PFSK-1 (cell line): ENCODE data around the gene SORBS1.

Experiments
- FOXP2 ChIP-seq: optimal IDR thresholded peaks from 2 replicates; pipeline ENCODE3; 2011; ENCODE audit warnings: borderline replicate concordance, control low read depth, inconsistent platforms; ENCODE audit not compliant: insufficient read depth; ENCODE audit errors: extremely low read length, extremely low read depth
- POLR2AphosphoS5 ChIP-seq: IDR thresholded peaks from 2 replicates; pipeline ENCODE4 v1.6.1; 2012; ENCODE audit warnings: low read depth, mild to moderate bottlenecking, control low read depth, low read length, moderate library complexity
- SIN3A ChIP-seq: IDR thresholded peaks from 2 replicates; pipeline ENCODE4 v1.6.1; 2012; ENCODE audit warnings: mild to moderate bottlenecking, low read length, moderate library complexity, borderline replicate concordance; ENCODE audit not compliant: insufficient read depth
- TAF1 ChIP-seq: IDR thresholded peaks from 2 replicates; pipeline ENCODE4 v1.6.1; 2012; ENCODE audit warnings: low read length, control low read depth, borderline replicate concordance; ENCODE audit not compliant: insufficient read depth
- TF ChIP-seq, protein P1 (sequence below), 2 experiments: IDR thresholded peaks; 2 replicates each; pipeline versions ENCODE4 v1.6.1 to v1.8.0; 2011 to 2012; ENCODE audit warnings: low read depth in 2 of 2, low read length in 2 of 2, control low read depth in 1 of 2, inconsistent platforms in 1 of 2, mild to moderate bottlenecking in 1 of 2, moderate library complexity in 1 of 2; ENCODE audit not compliant: insufficient read depth in 1 of 2

The SORBS1 gene

DNA sequence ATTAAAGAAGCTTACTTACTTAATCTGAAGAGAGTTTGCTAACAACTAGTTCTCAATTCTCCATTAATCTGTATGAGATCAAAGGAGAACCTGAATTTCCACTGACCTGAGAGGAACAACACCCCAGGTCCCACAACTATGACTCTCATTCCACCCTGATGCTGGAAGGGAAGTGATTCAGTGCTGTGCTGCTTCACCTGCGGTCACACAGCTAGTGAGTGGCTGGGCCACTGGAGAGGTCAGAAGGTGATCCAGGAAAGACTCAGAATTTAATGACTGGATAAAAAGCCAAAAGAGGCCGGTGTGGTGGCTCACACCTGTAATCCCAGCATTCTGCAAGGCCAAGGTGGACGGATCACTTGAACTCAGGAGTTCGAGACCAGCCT lies 23.6 kb downstream of the SORBS1 start:
- TF ChIP-seq SIN3A (no peak), POLR2AphosphoS5 (no peak), FOXP2 (no peak), TAF1 (no peak)
- TF ChIP-seq, protein P1, sequence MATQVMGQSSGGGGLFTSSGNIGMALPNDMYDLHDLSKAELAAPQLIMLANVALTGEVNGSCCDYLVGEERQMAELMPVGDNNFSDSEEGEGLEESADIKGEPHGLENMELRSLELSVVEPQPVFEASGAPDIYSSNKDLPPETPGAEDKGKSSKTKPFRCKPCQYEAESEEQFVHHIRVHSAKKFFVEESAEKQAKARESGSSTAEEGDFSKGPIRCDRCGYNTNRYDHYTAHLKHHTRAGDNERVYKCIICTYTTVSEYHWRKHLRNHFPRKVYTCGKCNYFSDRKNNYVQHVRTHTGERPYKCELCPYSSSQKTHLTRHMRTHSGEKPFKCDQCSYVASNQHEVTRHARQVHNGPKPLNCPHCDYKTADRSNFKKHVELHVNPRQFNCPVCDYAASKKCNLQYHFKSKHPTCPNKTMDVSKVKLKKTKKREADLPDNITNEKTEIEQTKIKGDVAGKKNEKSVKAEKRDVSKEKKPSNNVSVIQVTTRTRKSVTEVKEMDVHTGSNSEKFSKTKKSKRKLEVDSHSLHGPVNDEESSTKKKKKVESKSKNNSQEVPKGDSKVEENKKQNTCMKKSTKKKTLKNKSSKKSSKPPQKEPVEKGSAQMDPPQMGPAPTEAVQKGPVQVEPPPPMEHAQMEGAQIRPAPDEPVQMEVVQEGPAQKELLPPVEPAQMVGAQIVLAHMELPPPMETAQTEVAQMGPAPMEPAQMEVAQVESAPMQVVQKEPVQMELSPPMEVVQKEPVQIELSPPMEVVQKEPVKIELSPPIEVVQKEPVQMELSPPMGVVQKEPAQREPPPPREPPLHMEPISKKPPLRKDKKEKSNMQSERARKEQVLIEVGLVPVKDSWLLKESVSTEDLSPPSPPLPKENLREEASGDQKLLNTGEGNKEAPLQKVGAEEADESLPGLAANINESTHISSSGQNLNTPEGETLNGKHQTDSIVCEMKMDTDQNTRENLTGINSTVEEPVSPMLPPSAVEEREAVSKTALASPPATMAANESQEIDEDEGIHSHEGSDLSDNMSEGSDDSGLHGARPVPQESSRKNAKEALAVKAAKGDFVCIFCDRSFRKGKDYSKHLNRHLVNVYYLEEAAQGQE (IDR thresholded peaks at IDR 0.05; ENCODE audit: insufficient read depth in 1 of 2, low read depth in 2 of 2, low read length in 2 of 2) = no peak

DNA sequence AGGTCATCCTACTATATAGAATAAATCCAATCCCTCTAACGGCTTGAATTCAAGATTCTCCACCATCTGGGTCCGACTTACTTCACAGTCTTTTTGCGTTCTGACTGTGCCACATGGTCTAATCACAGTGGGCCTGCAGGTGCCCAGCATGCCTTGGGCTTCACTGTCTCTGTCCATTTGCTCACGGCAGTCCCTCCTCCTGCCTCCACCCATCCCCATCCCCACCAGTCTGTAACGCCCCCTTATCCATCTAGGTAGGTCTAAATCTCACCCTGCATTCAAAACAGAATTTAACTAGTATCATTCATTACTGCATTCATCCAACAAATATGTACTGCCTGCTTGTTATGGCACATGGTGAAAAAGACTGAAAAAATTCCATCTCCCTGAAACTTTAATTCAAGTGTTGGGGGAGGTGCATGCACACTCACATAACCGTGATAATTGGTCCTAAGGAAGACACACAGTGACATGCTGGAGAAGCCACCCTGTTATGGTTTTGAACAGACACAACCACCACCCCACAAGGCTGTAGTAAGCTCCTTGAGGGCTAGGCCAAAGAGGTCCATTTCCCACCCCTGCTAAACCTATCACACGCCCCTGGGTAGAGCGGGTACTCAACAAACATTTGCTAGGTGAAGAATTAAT lies 24.2 kb downstream of the SORBS1 start:
- TF ChIP-seq, protein P1 (IDR thresholded peaks at IDR 0.05; ENCODE audit: insufficient read depth in 1 of 2, low read depth in 2 of 2, low read length in 2 of 2) = no peak
- no peak for TF ChIP-seq SIN3A

DNA sequence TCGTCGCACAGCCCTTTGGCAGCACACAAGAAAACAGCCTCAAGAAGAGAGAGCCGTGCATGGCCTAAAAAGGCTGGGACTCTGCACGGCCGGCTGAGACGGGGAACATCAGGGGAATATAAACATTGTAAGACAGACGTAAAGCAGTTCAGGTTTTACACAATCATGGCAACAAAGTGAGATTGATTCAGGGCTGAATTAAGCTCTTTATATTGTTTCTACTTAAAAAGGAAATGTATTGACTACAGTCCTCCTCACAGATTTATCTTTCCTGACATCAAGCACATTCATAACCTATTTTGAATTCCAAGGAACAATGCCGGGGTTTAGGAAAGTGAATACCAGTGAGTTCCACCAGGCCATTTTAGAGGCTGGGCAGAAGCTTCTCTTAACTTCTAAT lies 25.2 kb downstream of the SORBS1 start:
- TF ChIP-seq, protein P1 (IDR thresholded peaks at IDR 0.05; ENCODE audit: insufficient read depth in 1 of 2, low read depth in 2 of 2, low read length in 2 of 2) = no peak
- TF ChIP-seq POLR2AphosphoS5 = no peak
- TF ChIP-seq SIN3A = no peak
- no peak for TF ChIP-seq FOXP2
- no peak for TF ChIP-seq TAF1

DNA sequence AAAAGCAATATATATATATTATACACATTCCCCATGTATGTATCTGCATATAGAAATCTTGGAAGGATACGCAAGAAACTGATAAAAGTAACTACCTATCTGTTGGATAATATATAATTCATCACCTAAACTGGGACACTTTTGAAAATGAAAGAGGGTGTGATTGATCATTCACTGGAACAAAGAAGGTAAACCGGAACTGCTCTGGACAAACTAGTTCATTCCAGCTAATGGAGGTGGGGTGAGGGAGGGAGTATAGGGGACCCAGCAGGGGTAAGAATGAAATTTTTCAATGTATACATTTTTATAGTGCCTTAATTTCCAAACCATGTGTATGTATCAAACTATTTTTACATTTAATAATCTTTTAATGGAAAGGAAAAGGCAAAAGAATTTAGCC lies 25.6 kb downstream of the SORBS1 start:
- TF ChIP-seq POLR2AphosphoS5 (no peak), SIN3A (no peak), TAF1 (no peak), FOXP2 (no peak)
- TF ChIP-seq, protein P1 (IDR thresholded peaks at IDR 0.05; ENCODE audit: insufficient read depth in 1 of 2, low read depth in 2 of 2, low read length in 2 of 2) = no peak

DNA sequence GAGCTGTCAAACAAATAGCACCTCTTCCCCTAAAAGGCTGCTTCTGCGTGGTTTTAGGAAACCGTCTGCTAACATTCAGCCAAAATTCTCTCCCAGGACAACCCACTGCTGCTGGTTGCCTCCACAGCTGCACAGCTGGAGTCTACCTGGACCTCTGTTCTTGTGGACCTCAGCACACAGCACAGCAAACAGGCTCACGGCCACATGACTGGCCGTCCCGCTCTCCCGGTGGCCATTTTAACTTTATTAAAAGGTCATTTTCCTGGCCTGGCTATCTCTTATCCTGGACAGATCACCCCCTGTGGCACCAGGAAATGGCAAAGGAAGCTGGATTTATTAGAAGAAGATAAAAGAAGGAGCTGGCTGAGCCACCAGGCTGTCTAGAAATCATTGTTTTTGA lies 27.6 kb downstream of the SORBS1 start:
- TF ChIP-seq FOXP2 (no peak), POLR2AphosphoS5 (no peak), TAF1 (no peak), SIN3A (no peak)
- TF ChIP-seq, protein P1 (IDR thresholded peaks at IDR 0.05; ENCODE audit: insufficient read depth in 1 of 2, low read depth in 2 of 2, low read length in 2 of 2) = no peak
